HCT116 (cell line): ENCODE data around the gene PLCB4. TPM values are rescaled to one million over a fixed set of nuclear protein-coding genes. Genes with fewer than 3 reads are reported as not detected.

Source experiments
- ATAC-seq: fragments of 200-7000 bp; cut with Tn5 transposase; 2 replicates; pipeline ENCODE4 v1.9.1; 2020; ENCODE audit warnings: mild to moderate bottlenecking, moderate library complexity
- BruUV-seq: library from RNA; stranded (reverse); fragments of 400-500 nt; replicated peaks from 2 replicates; lab custom pipeline; 2021; lab: Mats Ljungman, UMichigan
- CTCF ChIA-PET: fragments of 300-600 bp; sonication (Branson Sonifier 250); formaldehyde crosslinking; loops from one replicate; lab custom pipeline; 2021; ENCODE audit warnings: antibody characterized with exemption; lab: Charles Lee
- POLR2A ChIA-PET: fragments of 300-600, 350-600 bp; sonication (Branson Sonifier 250); formaldehyde crosslinking; loops from one replicate; lab custom pipeline; 2021; ENCODE audit warnings: antibody characterized with exemption; lab: Charles Lee
- RAD21 ChIA-PET, 2 experiments: fragments of 300-600 bp; sonication (Branson Sonifier 250); formaldehyde crosslinking; loops; one replicate each; lab custom pipeline; 2023; ENCODE audit warnings: low total read pairs in 2 of 2; ENCODE audit not compliant: uncharacterized antibody in 2 of 2, unreplicated experiment in 2 of 2, low non-redundant PET in 1 of 2; lab: Charles Lee
- DNase-seq: peaks from one replicate; pipeline ENCODE4 v3.0.0-alpha.2; 2010; ENCODE audit warnings: low read depth, low spot score
- H2AFZ ChIP-seq: fragments of 200-600 bp; shearing (Covaris generic), sonication (generic); 2 replicates; pipeline ENCODE4 v1.6.1; 2017; ENCODE audit warnings: low read depth, mixed run types, mixed read lengths, antibody characterized with exemption, low read length; ENCODE audit not compliant: poor library complexity, severe bottlenecking
- H3K27ac ChIP-seq: 2 replicates; pipeline ENCODE4 v1.5.1; 2012; ENCODE audit warnings: low read depth, low read length
- H3K27me3 ChIP-seq: fragments of 200-600 bp; sonication (generic); 2 replicates; pipeline ENCODE4 v1.6.1; 2016; ENCODE audit warnings: mixed run types, low read length, mixed read lengths; ENCODE audit not compliant: insufficient read depth
- H3K36me3 ChIP-seq, 2 experiments: fragments of 200-500 bp in 1 of 2; fragments of 200-600 bp in 1 of 2; sonication (Bioruptor generic) in 1 of 2; sonication (generic) in 1 of 2; 2 replicates each; pipeline versions ENCODE4 v1.5.1 to v1.6.1; 2014 to 2016; ENCODE audit warnings: low read length in 2 of 2, inconsistent platforms in 1 of 2, mixed read lengths in 1 of 2, mixed run types in 1 of 2; ENCODE audit not compliant: insufficient read depth in 2 of 2, control insufficient read depth in 1 of 2
- H3K4me1 ChIP-seq, 2 experiments: fragments of 200-600 bp in 1 of 2; sonication (generic) in 1 of 2; 2 replicates each; pipeline versions ENCODE4 v1.5.1 to v1.6.1; 2012 to 2017; ENCODE audit warnings: low read length in 2 of 2, inconsistent platforms in 1 of 2, mild to moderate bottlenecking in 1 of 2, mixed read lengths in 1 of 2, mixed run types in 1 of 2, moderate library complexity in 1 of 2; ENCODE audit not compliant: insufficient read depth in 2 of 2, control insufficient read depth in 1 of 2
- H3K4me2 ChIP-seq: fragments of 200-600 bp; sonication (generic); 2 replicates; pipeline ENCODE4 v1.6.1; 2017; ENCODE audit warnings: mixed run types, low read length, mixed read lengths
- H3K4me3 ChIP-seq, 2 experiments: fragments of 200-600 bp in 1 of 2; sonication (generic) in 1 of 2; replicated peaks in 1 of 2; 2 replicates each; pipeline ENCODE4 v1.5.1; 2011 to 2016; ENCODE audit warnings: low read length in 2 of 2, control low read depth in 1 of 2, low read depth in 1 of 2, mild to moderate bottlenecking in 1 of 2, mixed read lengths in 1 of 2, mixed run types in 1 of 2
- H3K79me2 ChIP-seq: fragments of 200-600 bp; sonication (generic); 2 replicates; pipeline ENCODE4 v1.6.1; 2017; ENCODE audit warnings: mild to moderate bottlenecking, mixed run types, low read length, moderate library complexity, mixed read lengths; ENCODE audit not compliant: insufficient read depth
- H3K9ac ChIP-seq: fragments of 200-600 bp; sonication (generic); 2 replicates; pipeline ENCODE4 v1.6.1; 2016; ENCODE audit warnings: low read length, mixed read lengths
- H3K9me2 ChIP-seq: fragments of 200-600 bp; sonication (generic), shearing (Covaris generic); 2 replicates; pipeline ENCODE4 v1.6.1; 2017; ENCODE audit warnings: mixed run types, mild to moderate bottlenecking, moderate library complexity; ENCODE audit not compliant: insufficient read depth
- H3K9me3 ChIP-seq, 2 experiments: fragments of 200-500 bp in 1 of 2; fragments of 200-600 bp in 1 of 2; sonication (Bioruptor generic) in 1 of 2; sonication (generic) in 1 of 2; 2 replicates each; pipeline ENCODE4 v1.6.1; 2014 to 2017; ENCODE audit warnings: low read length in 2 of 2, mixed read lengths in 2 of 2, inconsistent platforms in 1 of 2, low read depth in 1 of 2, mild to moderate bottlenecking in 1 of 2, mixed run types in 1 of 2, moderate library complexity in 1 of 2; ENCODE audit not compliant: control insufficient read depth in 1 of 2, insufficient read depth in 1 of 2
- H4K20me1 ChIP-seq: fragments of 200-600 bp; sonication (generic), shearing (Covaris generic); 2 replicates; pipeline ENCODE4 v1.6.1; 2017; ENCODE audit warnings: mixed run types, mild to moderate bottlenecking, moderate library complexity; ENCODE audit not compliant: insufficient read depth
- CBX3 ChIP-seq: IDR thresholded peaks from 2 replicates; pipeline ENCODE4 v1.6.1; 2012; ENCODE audit warnings: low read depth
- CEBPB ChIP-seq: IDR thresholded peaks from 2 replicates; pipeline ENCODE4 v1.6.1; 2012; ENCODE audit warnings: low read depth
- EGR1 ChIP-seq: IDR thresholded peaks from 2 replicates; pipeline ENCODE4 v1.6.1; 2012; ENCODE audit warnings: low read depth
- ELF1 ChIP-seq: IDR thresholded peaks from 2 replicates; pipeline ENCODE4 v1.6.1; 2012; ENCODE audit warnings: low read depth, borderline replicate concordance
- EZH2 ChIP-seq: fragments of 200-600 bp; sonication (generic); IDR thresholded peaks from 2 replicates; pipeline ENCODE4 v1.6.1; 2017; ENCODE audit warnings: antibody characterized with exemption, mixed run types
- EZH2phosphoT487 ChIP-seq: fragments of 200-600 bp; IDR thresholded peaks from 2 replicates; pipeline ENCODE4 v1.6.1; 2018; ENCODE audit warnings: antibody characterized with exemption, borderline replicate concordance
- FOSL1 ChIP-seq: IDR thresholded peaks from 2 replicates; pipeline ENCODE4 v1.6.1; 2012; ENCODE audit warnings: low read depth
- POLR2A ChIP-seq: IDR thresholded peaks from 2 replicates; pipeline ENCODE4 v1.7.0; 2011; ENCODE audit warnings: borderline replicate concordance; ENCODE audit not compliant: insufficient read depth, insufficient read length; ENCODE audit errors: extremely low read depth
- POLR2AphosphoS5 ChIP-seq: IDR thresholded peaks from 2 replicates; pipeline ENCODE4 v1.6.1; 2011; ENCODE audit warnings: mild to moderate bottlenecking, low read depth, low read length, moderate library complexity
- RAD21 ChIP-seq: IDR thresholded peaks from 2 replicates; pipeline ENCODE4 v1.6.1; 2012; ENCODE audit warnings: low read depth, mild to moderate bottlenecking
- TCF7L2 ChIP-seq: IDR thresholded peaks from 2 replicates; pipeline ENCODE4 v1.7.0; 2011; ENCODE audit warnings: borderline replicate concordance, inconsistent platforms; ENCODE audit not compliant: insufficient read depth, insufficient read length; ENCODE audit errors: extremely low read depth
- YY1 ChIP-seq: IDR thresholded peaks from 2 replicates; pipeline ENCODE4 v1.6.1; 2011; ENCODE audit warnings: low read length, low read depth, moderate library complexity, mild to moderate bottlenecking; ENCODE audit not compliant: insufficient replicate concordance; ENCODE audit errors: extremely low read depth
- ZFX ChIP-seq: fragments of 450-650 bp; IDR thresholded peaks from 2 replicates; pipeline ENCODE4 v1.6.1; 2017
- ZNF274 ChIP-seq: fragments of 200-500 bp; sonication (Bioruptor generic); IDR thresholded peaks from 2 replicates; pipeline ENCODE4 v1.6.1; 2014; ENCODE audit warnings: mild to moderate bottlenecking, low read depth, low read length, inconsistent platforms
- intact Hi-C: fragments of 100-400 bp; cut with micrococcal nuclease; formaldehyde crosslinking; loops from 2 replicates; pipeline ENCODE4 v1.10.0; 2022
- total RNA-seq: library from RNA; stranded (reverse); gene quantifications from one replicate; pipeline ENCODE4 v1.2.1, GENCODE V29; 2021; ENCODE audit not compliant: unreplicated experiment

PLCB4 gene
- total RNA-seq, 1 experiment from 2014 or later: 2.5 TPM

- RAD21 ChIA-PET: no interaction called here
- CTCF ChIA-PET: no interaction called here
- peaks cover 37% of the 10 kb centered on the region for H3K27me3 ChIP-seq
These were observed 451.2 kb downstream of the PLCB4 start for GRCh38 chr20:9520086-9520485.

DNA sequence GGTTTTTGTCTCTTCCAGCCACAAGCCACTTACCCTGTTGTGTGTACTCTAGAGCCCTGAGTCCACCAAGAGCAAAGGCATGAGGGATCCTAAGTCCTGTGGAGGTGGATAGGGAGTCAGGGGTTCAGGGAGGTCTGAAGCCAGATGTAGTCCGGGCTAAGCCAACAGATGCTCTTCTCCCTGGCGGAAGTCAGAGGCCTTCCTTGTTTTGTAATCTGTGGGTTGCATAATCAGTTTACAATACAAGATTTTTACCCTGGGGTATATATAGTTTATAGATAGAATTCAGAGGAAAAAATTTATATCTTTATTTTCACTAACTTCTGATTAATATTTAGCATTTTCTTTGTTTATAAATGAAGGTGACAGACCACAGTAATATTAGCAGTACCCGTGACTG, 454.7 kb downstream of the PLCB4 start:
- intact Hi-C loops: no loop called here
- H3K36me3 ChIP-seq: no peaks in the 10 kb centered on the region
- ATAC-seq (no peak), DNase-seq (no peak)
- BruUV-seq: no TSS peak
- no peak overlapping the region for H2AFZ ChIP-seq
- no peaks in the 10 kb centered on the region for H3K79me2 ChIP-seq
- TF ChIP-seq ZFX: no peak
- no peak for TF ChIP-seq TCF7L2
- TF ChIP-seq ZNF274: no peak
- TF ChIP-seq EGR1: no peak
- TF ChIP-seq RAD21: no peak
- no peak for TF ChIP-seq CBX3
- no peak for TF ChIP-seq POLR2A
- TF ChIP-seq POLR2AphosphoS5: no peak
- TF ChIP-seq ELF1: no peak
- TF ChIP-seq CEBPB: no peak
- no peak for TF ChIP-seq FOSL1
- TF ChIP-seq EZH2: no peak
- no peak overlapping the region for H3K4me3 ChIP-seq
- no peak overlapping the region for H3K4me2 ChIP-seq
- no peaks in the 10 kb centered on the region for H3K4me1 ChIP-seq
- no peaks in the 10 kb centered on the region for H3K9me2 ChIP-seq
- H3K9ac ChIP-seq: no peak overlapping the region
- ChIA-PET POLR2A (no interaction called here), CTCF (no interaction called here), RAD21 (no interaction called here)
- no peak overlapping the region for H3K27ac ChIP-seq
- no peaks in the 10 kb centered on the region for H4K20me1 ChIP-seq
- peaks cover 21% of the 10 kb centered on the region; the same call in 1 of the 2 replicates for H3K27me3 ChIP-seq
- no peaks in the 10 kb centered on the region for H3K9me3 ChIP-seq

More at GRCh38 chr20:9520086-9520485, 451.2 kb downstream of the PLCB4 start:
- Histone ChIP-seq H3K9me3 (no peaks in the 10 kb centered on the region), H3K4me3 (no peak overlapping the region), H3K79me2 (no peaks in the 10 kb centered on the region), H3K9ac (no peak overlapping the region), H4K20me1 (no peaks in the 10 kb centered on the region), H3K36me3 (no peaks in the 10 kb centered on the region), H3K4me2 (no peak overlapping the region), H3K27ac (no peak overlapping the region), H3K9me2 (no peaks in the 10 kb centered on the region), H2AFZ (no peak overlapping the region), H3K4me1 (0 out of 4 replicates have a peak, but pooled peaks cover 2 to 8% of the 10 kb centered on the region in 2 experiments)
- POLR2A ChIA-PET: no interaction called here
- ATAC-seq: no peak
- intact Hi-C loops: no loop called here
- BruUV-seq: no TSS peak
- no peak for DNase-seq
- TF ChIP-seq EZH2phosphoT487: no peak
- no peak for TF ChIP-seq YY1
- no peak for TF ChIP-seq FOSL1
- TF ChIP-seq CEBPB: no peak
- TF ChIP-seq EZH2: no peak
